GM12874 (cell line): Measurements from ENCODE around the gene CHMP4A.

ENCODE experiments used
- TF ChIP-seq, protein P1 (sequence below): IDR thresholded peaks from 2 replicates; pipeline ENCODE4 v1.5.1; 2011; ENCODE audit warnings: low read depth, mild to moderate bottlenecking, control low read depth, low read length, moderate library complexity; ENCODE audit not compliant: insufficient read depth

CHMP4A gene

GRCh38 chr14:24179961-24180796, 33.1 kb downstream of the CHMP4A start:
- TF ChIP-seq, protein P1, sequence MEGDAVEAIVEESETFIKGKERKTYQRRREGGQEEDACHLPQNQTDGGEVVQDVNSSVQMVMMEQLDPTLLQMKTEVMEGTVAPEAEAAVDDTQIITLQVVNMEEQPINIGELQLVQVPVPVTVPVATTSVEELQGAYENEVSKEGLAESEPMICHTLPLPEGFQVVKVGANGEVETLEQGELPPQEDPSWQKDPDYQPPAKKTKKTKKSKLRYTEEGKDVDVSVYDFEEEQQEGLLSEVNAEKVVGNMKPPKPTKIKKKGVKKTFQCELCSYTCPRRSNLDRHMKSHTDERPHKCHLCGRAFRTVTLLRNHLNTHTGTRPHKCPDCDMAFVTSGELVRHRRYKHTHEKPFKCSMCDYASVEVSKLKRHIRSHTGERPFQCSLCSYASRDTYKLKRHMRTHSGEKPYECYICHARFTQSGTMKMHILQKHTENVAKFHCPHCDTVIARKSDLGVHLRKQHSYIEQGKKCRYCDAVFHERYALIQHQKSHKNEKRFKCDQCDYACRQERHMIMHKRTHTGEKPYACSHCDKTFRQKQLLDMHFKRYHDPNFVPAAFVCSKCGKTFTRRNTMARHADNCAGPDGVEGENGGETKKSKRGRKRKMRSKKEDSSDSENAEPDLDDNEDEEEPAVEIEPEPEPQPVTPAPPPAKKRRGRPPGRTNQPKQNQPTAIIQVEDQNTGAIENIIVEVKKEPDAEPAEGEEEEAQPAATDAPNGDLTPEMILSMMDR: no peak

- TF ChIP-seq, protein P1: no peak
Measured at GRCh38 chr14:24179294-24179960, 33.9 kb downstream of the CHMP4A start.

- TF ChIP-seq, protein P1: no peak
Measured at GRCh38 chr14:24178399-24179178, 34.7 kb downstream of the CHMP4A start.

DNA sequence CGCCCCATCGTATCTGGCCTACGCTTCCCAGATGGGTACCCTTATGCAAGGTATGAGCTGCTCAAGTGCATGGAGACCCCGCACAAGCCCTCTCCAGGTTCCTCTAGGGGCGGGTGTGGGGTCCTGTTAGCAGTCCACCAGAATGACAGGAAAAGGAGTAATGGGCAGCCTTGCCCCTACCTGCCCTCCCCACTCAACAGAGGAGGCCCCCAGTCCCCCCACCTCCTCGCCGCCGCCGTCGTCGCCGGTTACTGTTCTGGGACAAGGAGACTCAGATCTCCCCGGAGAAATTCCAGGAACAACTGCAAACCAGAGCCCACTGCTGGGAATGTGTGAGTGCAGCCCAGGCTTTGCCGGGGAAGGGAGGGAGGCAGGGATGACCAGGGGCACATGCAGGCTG, 35.4 kb downstream of the CHMP4A start:
- TF ChIP-seq, protein P1: no peak

- TF ChIP-seq, protein P1: no peak
Measured at GRCh38 chr14:24177041-24177825, 36.1 kb downstream of the CHMP4A start.

DNA sequence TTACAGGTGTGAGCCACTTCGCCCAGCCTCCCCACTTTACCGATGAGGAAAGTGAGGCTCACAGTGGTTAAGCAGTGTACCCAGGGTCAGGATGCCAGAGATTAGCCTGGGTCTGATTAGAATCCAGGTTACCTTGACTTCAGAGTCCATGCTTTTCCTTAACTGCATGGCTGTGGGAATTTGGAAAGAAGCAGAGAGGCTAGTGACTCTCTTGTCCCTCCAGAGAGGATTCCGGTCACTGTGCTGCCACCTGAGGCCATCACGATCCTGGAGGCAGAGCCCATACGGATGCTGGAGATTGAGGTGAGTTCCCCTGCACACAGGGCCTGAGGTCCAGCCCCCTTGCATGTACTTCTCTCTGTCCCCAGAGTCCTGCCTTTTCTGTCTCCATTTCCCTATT, 36.7 kb downstream of the CHMP4A start:
- TF ChIP-seq, protein P1: no peak
